ENCODE measurements around the gene CDH4. TPM values are rescaled to one million over a fixed set of nuclear protein-coding genes. Genes with fewer than 3 reads are reported as not detected.

CDH4 gene
- total and polyA plus RNA-seq, 2 of the 13 experiments (the other 11 are each of a cell fraction or from before 2014, with no cell fraction given) = not detected

GRCh38 chr20:61771805-61772350 is 519.8 kb downstream of the CDH4 start (continued):
- peak; percentile 68 for TF ChIP-seq UBTF (CRISPR knock-in tag; IDR thresholded peaks at IDR 0.05)
- 0 out of 2 replicates have a peak, but pooled peaks have one; percentile 28 for TF ChIP-seq ZNF563 (CRISPR knock-in tag; IDR thresholded peaks at IDR 0.05)
- peak; percentile 64; the same call in 1 of the 2 replicates for TF ChIP-seq KDM6A (CRISPR knock-in tag; IDR thresholded peaks at IDR 0.05; ENCODE audit: low read depth)
- 0 out of 2 replicates have a peak, but pooled peaks have one; percentile 2 for TF ChIP-seq MEIS2 (CRISPR knock-in tag; IDR thresholded peaks at IDR 0.05)
- TF ChIP-seq ZSCAN22 (CRISPR knock-in tag; IDR thresholded peaks at IDR 0.05) = peak; percentile 100
- TF ChIP-seq ZNF614 (CRISPR knock-in tag; IDR thresholded peaks at IDR 0.05; ENCODE audit: borderline replicate concordance) = peak; percentile 52; the same call in 1 of the 2 replicates
- TF ChIP-seq ZNF225 (CRISPR knock-in tag; IDR thresholded peaks at IDR 0.05) = peak; percentile 52; the same call in 1 of the 2 replicates
- TF ChIP-seq THAP9 (CRISPR knock-in tag; IDR thresholded peaks at IDR 0.05; ENCODE audit: borderline replicate concordance) = 0 out of 2 replicates have a peak, but pooled peaks have one; percentile 45
- TF ChIP-seq PAXIP1 (CRISPR knock-in tag; conservative IDR thresholded peaks at IDR 0.05) = peak; percentile 94
- TF ChIP-seq DPF2 (CRISPR knock-in tag; IDR thresholded peaks at IDR 0.05; ENCODE audit: borderline replicate concordance, low read depth) = peak; percentile 52; the same call in 1 of the 2 replicates
- TF ChIP-seq SKI (IDR thresholded peaks at IDR 0.05; ENCODE audit: partially characterized antibody) = peak; percentile 57
- TF ChIP-seq POLR2A (IDR thresholded peaks at IDR 0.05; ENCODE audit: insufficient read depth in 1 of 2, low read depth in 2 of 2, low read length in 2 of 2) = no peak
- peak; percentile 37; the same call in 1 of the 2 replicates for TF ChIP-seq ARNTL (CRISPR knock-in tag; IDR thresholded peaks at IDR 0.05)
- peak; percentile 97 for TF ChIP-seq ZBTB42 (CRISPR knock-in tag; IDR thresholded peaks at IDR 0.05)
- TF ChIP-seq PITX1 (CRISPR knock-in tag; IDR thresholded peaks at IDR 0.05) = peak; percentile 66
- TF ChIP-seq TFDP1 (CRISPR knock-in tag; IDR thresholded peaks at IDR 0.05; ENCODE audit: borderline replicate concordance) = no peak
- TF ChIP-seq ZKSCAN1 (IDR thresholded peaks at IDR 0.05; ENCODE audit: low read length) = peak; percentile 25; the same call in 1 of the 2 replicates
- no peak for TF ChIP-seq ZMYM2 (CRISPR knock-in tag; IDR thresholded peaks at IDR 0.05)
- TF ChIP-seq HOMEZ (CRISPR knock-in tag; IDR thresholded peaks at IDR 0.05; ENCODE audit: low read depth) = no peak

Data from HepG2 (cell line).